ENCODE results near the gene SLC50A1. TPM values are rescaled to one million over a fixed set of nuclear protein-coding genes. Genes with fewer than 3 reads are reported as not detected.
A peak's percentile ranks its signal among the peaks of the same experiment; 100 is the strongest.

Gene SLC50A1
- total RNA-seq, 2 donors from 2014 or later: 3.7 to 10.0 TPM

- no peaks in the 10 kb centered on the region for H3K9me3 ChIP-seq
- no peak for TF ChIP-seq CTCF (IDR thresholded peaks at IDR 0.05)
- peaks cover 0 to 53% of the 10 kb centered on the region in 2 donors for H3K4me1 ChIP-seq
- H3K4me3 ChIP-seq: peak overlapping the region in 1 of 2 donors; percentile 79
- no peaks in the 10 kb centered on the region for H3K27me3 ChIP-seq
- DNase-seq (ENCODE audit: low spot score): no peak
- no peaks in the 10 kb centered on the region for H3K36me3 ChIP-seq
- peak overlapping the region in 1 of 2 donors; percentile 91 for H3K27ac ChIP-seq
Measured at GRCh38 chr1:155125511-155125945, 10.1 kb upstream of the SLC50A1 start.

- H3K36me3 ChIP-seq: peaks cover under 1% of the 10 kb centered on the region
- peak overlapping the region; percentile 91 to 94 for H3K27ac ChIP-seq
- DNase-seq (ENCODE audit: low spot score): no peak
- peak overlapping the region; percentile 79 to 82 for H3K4me3 ChIP-seq
- H3K27me3 ChIP-seq: no peaks in the 10 kb centered on the region
- H3K4me1 ChIP-seq: peaks cover 0 to 59% of the 10 kb centered on the region in 2 donors
- H3K9me3 ChIP-seq: no peaks in the 10 kb centered on the region
- TF ChIP-seq CTCF (IDR thresholded peaks at IDR 0.05): no peak
Measured at GRCh38 chr1:155125946-155126555, 9.6 kb upstream of the SLC50A1 start.

GRCh38 chr1:155126556-155127104 lies 9.0 kb upstream of the SLC50A1 start:
- TF ChIP-seq CTCF (IDR thresholded peaks at IDR 0.05): no peak
- Histone ChIP-seq H3K27ac (peak overlapping the region; percentile 91 to 94), H3K36me3 (peaks cover 6% of the 10 kb centered on the region), H3K4me3 (peak overlapping the region; percentile 79 to 82), H3K27me3 (no peaks in the 10 kb centered on the region), H3K4me1 (peaks cover 0 to 64% of the 10 kb centered on the region in 2 donors), H3K9me3 (no peaks in the 10 kb centered on the region)
- no peak for DNase-seq (ENCODE audit: low spot score)

GRCh38 chr1:155127105-155127966 lies 8.3 kb upstream of the SLC50A1 start, which contains the start of gene EFNA1:
Gene EFNA1, plus strand, starts transcription at chr1:155127876. Its CDS starts 102 bp downstream, at chr1:155127978.
- no peak for TF ChIP-seq CTCF (IDR thresholded peaks at IDR 0.05)
- peaks cover 0 to 71% of the 10 kb centered on the region in 2 donors for H3K4me1 ChIP-seq
- H3K4me3 ChIP-seq: peak within 1 kb of the TSS; percentile 79 to 82
- peak; percentile 75 for DNase-seq (ENCODE audit: low spot score)
- H3K27ac ChIP-seq: peak within 1 kb of the TSS; percentile 91 to 94
- no peaks in the 10 kb centered on the region for H3K27me3 ChIP-seq
- peaks cover 13% of the 10 kb centered on the region for H3K36me3 ChIP-seq
- no peaks in the 10 kb centered on the region for H3K9me3 ChIP-seq

GRCh38 chr1:155127967-155128754 lies 7.5 kb upstream of the SLC50A1 start:
- peaks cover 0 to 75% of the 10 kb centered on the region in 2 donors for H3K4me1 ChIP-seq
- H3K27me3 ChIP-seq: no peaks in the 10 kb centered on the region
- peaks cover 22% of the 10 kb centered on the region for H3K36me3 ChIP-seq
- peak overlapping the region; percentile 79 to 82 for H3K4me3 ChIP-seq
- TF ChIP-seq CTCF (IDR thresholded peaks at IDR 0.05): no peak
- H3K27ac ChIP-seq: peak overlapping the region; percentile 91 to 94
- no peaks in the 10 kb centered on the region for H3K9me3 ChIP-seq
- no peak for DNase-seq (ENCODE audit: low spot score)

Data from right atrium auricular region (tissue), 2 donors.